Renal pelvis (tissue), 12 donors: Measurements from ENCODE around the gene XRN1. TPM values are rescaled to one million over a fixed set of nuclear protein-coding genes. Genes with fewer than 3 reads are reported as not detected.
"Not testable (repeated sequence)": the region's sequence is repeated elsewhere in the genome, so short reads cannot be mapped to it uniquely, and the experiment has no call there.

Experiments used
- DNase-seq: peaks from one replicate; pipeline ENCODE4 v3.0.0-alpha.2; 2013
- long read RNA-seq, 16 experiments: transcript quantifications; one replicate each; lab custom pipeline, GENCODE V29; 2026
- polyA plus RNA-seq, 3 donors: library from polyadenylated mRNA; unstranded; fragments of 120-200 nt; gene quantifications; one replicate each; pipeline ENCODE4 v1.2.1, GENCODE V29; 2013; ENCODE audit not compliant: insufficient read length in 3 of 3

Gene XRN1
- polyA plus RNA-seq = 10 to 100 TPM; 19.2 to 33.8 (median 28.7) TPM
- long read RNA-seq, donor 1, partial matches to known transcripts = 0 of 1 reads
- long read RNA-seq, donor 1, other reads (novel, unspliced or antisense) = 0 of 1 reads
- long read RNA-seq, donor 2 = 0 reads
- long read RNA-seq, donor 3, partial matches to known transcripts = 6 of 6 reads
- long read RNA-seq, donor 3, other reads (novel, unspliced or antisense) = 0 of 6 reads
- long read RNA-seq, donor 4 = 0 reads
- long read RNA-seq, donor 5 = 0 reads
- long read RNA-seq, donor 6, partial matches to known transcripts = 5 of 7 reads
- long read RNA-seq, donor 6, other reads (novel, unspliced or antisense) = 0 of 7 reads
- long read RNA-seq, donor 7, partial matches to known transcripts = 0 of 2 reads
- long read RNA-seq, donor 7, other reads (novel, unspliced or antisense) = 0 of 2 reads
- long read RNA-seq, donor 8 = 0 reads
- long read RNA-seq, donor 9 = 0 reads
- long read RNA-seq, donor 10, partial matches to known transcripts = 5 of 7 reads
- long read RNA-seq, donor 10, other reads (novel, unspliced or antisense) = 0 of 7 reads
- long read RNA-seq, donor 11 = 0 reads
- long read RNA-seq, donor 12, partial matches to known transcripts = 8 of 9 reads
- long read RNA-seq, donor 12, other reads (novel, unspliced or antisense) = 0 of 9 reads
- long read RNA-seq, donor 13 = 0 reads
- long read RNA-seq, donor 14 = 0 reads
- long read RNA-seq, donor 15 = 0 reads
- long read RNA-seq, donor 16 = 0 reads

DNA sequence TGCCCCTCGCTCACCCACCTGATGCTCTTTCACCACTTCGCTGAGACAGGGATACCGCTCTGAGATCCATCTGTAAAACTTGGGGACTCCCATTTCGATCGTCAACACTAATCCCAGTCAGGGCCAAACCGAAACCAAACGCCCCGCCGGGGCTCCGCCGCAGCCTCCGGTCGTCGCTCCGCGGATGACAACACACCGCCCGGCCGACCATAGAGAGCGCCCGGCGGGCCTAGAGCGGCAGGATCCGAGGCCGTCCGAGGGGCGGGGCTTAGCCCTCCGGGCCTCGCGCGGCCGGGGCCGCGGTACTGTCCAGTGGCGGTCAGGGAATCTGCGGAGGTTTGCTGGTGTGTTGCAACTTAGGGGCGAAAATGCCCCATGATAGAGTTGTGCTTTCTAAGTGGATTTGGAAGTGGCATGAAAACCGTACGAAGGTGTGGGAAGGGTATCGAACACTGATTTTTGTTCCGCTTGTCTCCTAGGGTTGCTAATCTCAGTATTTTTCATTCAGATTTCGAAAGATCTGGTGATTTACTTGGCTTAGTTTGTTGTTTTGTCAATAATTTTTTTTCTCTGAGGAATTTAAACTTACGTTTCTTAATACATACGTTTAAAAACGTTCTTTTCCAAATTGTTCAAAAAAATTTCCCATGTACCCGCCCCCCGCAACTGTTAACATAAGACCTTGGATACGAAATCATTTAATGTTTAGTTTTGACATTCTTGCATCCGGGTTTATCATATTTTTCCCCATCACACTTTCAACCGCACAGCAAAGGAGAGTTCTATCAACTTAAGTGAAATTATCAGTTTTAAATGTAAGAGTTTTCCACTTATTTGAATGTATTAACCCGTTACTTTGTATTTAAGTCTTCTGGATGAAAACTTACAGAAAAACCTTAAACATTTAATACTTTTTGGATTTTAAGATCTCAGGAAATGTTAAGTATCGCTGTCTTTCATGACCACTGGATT is at the start of gene XRN1:
Gene XRN1, minus strand, starts transcription at position 186 of the 972 bp plus-strand sequence. Its CDS starts 93 bp downstream, at position 93.
- peak; percentile 94 for DNase-seq

DNA sequence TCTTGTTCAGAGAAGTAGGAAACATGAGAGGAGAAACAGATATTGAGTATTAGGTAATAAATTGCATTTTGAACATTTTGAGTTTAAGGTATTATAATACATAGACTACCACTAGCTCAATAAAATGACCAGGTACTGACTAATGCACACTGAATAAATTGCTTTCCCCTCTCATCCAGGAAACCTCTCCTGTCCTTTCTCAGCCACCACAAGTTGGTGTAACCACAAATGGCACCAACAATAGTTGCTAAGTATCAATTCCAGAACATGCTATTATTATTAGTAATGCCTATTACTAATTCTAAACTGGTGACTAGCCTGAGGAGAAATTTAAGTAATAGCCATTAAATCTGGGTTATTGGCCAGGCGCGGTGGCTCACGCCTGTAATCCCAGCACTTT is 47.3 kb upstream of the XRN1 start:
- no peak for DNase-seq

DNA sequence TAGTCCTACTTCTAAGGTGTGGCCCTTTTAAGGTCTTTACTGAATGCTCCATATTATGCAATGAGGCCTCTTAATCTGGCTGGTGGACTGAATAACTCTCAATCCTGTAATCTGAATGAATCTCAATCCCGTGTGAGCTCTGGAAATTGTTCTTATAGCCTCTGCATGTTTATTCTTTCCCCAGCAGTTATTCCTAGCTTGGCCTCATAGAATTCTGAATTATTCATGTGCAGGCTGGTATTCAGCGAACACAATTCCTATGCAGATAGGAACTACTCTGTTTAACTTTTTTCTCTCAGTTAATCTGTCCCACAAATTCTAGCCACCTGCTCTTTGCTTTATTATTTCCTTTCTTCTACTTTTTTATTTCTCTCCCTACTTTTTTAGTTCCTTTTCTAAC is 44.3 kb upstream of the XRN1 start:
- DNase-seq = no peak

GRCh38 chr3:142489572-142490323 is 41.9 kb upstream of the XRN1 start:
- DNase-seq = no peak

DNA sequence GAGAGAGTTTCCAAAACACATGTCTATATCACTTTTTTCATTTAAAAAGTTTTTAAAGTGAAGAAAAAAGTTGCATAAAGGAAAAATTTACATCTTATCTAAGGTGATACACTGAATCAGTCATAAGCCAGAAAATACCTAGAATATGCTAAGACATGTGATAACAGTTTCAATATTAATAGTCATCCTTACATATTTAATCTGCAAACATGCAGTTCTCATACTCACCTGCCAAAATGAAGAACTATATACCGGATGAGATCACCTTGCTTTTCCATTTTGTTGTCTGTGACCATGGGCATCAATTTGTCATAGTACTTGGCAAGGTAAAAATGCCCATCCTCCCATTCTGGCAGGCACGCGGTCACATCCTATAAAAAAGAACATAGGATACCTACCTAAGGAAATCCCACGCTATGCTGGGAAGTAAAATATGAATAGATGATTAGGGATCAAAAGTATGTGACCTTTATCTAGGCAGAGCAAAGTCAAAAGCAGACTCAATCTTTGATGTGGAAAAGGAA is 37.1 kb upstream of the XRN1 start:
- no peak for DNase-seq

DNA sequence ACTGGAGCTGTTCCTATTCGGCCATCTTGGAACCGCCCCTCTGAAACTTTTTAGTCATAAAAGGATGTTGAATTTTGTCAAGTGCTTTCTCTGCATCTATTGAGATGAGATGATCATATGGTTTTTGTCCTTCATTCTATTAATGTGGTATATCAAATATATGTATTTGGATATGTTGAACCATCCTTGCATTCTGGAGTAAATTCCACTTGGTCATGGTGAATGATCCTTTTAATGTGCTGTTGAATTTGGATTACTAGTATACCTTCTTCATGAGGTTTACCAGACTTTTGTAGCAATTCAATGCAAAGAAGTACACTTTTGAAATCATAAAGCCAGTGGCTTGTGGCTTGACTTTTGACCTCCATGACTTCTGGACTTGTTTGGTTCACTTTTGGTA is 33.4 kb upstream of the XRN1 start:
- DNase-seq = no peak

GRCh38 chr3:142470826-142471225 is 23.0 kb upstream of the XRN1 start:
- DNase-seq = no peak

GRCh38 chr3:142468456-142468855 is 20.6 kb upstream of the XRN1 start:
- no peak for DNase-seq

DNA sequence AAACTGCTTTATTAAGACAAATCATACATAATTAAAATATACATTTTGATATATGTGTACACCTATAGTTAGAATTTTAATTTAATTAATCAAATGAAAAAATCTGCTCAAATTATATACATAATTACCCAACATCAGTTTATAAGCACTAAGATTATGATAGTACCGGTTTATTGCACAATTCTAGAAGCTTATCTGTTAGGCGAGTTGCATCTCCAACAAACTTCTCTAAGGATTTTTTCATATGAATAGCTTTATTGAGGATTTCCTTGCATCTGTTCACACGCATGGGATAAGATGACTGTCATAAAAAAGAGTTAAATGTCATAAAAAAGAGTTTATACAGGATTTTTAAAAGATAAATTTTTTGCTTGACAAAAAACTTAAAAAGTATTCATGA is 19.9 kb upstream of the XRN1 start:
- DNase-seq = no peak

GRCh38 chr3:142460689-142461088 is 12.9 kb upstream of the XRN1 start:
- no peak for DNase-seq

GRCh38 chr3:142459929-142460328 is 12.1 kb upstream of the XRN1 start:
- DNase-seq = no peak

DNA sequence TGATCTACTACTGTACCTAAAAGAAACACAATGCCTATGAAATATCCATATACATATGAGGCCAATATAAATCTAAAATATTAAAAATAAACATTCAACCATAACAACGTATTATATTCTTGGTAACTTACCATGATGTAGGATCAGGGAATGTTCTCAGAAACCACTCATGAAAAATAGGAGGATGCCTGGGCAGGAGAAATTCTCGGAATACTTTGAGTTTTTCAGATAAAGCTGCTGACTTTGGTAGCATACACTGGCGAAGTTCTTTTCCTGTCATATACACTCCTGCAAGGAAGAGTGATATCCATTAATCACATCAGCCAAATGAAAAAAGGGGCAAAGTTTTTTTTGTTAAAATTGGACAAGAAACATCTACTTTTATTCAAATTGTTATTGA is 11.3 kb upstream of the XRN1 start:
- no peak for DNase-seq

DNA sequence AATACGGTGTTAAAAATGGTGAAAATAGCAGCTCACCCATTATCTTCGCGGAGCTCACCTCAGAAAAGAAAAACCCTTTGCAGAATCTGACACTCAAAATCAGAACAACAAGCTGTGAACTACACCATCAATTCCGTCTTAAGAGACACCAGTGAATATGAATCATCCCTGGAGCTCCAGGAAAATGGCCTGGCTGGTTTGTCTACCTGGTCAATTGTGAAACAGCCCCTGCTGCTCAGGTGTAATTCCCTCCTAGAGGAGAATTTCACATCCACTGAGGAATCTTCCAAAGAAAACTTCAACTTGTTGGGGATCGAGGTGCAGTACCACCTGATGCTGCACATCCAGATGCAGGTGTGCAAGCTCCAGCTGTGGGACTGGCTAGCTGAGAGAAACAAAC is 3.0 kb upstream of the XRN1 start:
- no peak for DNase-seq

DNA sequence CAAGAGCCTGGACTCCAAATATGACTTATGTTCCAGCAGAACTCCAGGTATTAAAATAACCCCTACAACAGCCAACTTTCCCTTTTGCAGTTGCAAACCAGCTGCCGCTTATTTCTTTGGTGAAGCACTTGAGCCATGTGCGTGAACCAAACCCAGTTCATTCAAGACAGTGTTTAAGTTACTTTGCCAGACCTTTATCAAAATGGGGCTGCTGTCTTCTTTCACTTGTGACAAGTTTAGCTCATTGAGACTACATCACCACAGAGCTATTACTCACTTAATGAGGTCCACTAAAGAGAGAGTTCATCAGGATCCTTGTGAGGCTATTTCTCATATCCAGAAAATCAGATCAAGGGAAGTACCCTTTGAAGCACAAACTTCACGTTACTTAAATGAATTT is 2.4 kb upstream of the XRN1 start:
- DNase-seq = no peak

GRCh38 chr3:142447301-142447851 is 461 bp downstream of the XRN1 start:
- DNase-seq = peak; percentile 49

GRCh38 chr3:142445816-142446254 is 2.0 kb downstream of the XRN1 start:
- no peak for DNase-seq

DNA sequence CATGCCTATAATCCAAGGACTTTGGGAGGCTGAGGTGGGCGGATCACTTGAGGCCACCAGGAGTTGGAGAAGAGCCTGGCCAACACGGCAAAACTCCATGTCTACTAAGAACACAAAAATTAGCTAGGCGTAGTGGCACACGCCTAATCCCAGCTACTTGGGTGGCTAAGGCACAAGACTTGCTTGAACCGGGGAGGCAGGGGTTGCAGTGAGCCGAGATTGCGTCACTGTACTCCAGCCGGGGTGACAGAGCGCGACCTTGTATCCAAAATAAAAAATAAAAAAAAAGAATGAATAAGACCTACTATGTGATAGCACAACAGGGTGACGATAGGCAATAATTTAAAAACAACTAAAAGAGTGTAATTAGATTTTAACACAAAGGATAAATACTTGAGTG is 3.5 kb downstream of the XRN1 start:
- no peak for DNase-seq

DNA sequence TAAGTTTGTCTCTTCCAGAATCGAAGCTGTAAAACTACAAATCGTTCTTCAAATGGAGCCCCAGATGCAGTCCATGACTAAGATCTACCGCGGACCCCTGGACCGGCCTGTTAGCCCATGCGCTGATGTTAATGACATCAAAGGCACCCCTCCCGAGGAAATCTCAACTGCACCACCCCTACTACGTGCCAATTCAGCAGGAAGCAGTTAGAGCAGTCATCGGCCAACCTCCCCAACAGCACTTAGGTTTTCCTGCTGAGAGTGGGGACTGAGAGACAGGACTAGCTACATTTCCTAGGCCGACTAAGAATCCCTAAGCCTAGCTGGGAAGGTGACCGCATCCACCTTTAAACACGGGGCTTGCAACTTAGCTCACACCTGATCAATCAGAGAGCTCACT is 4.8 kb downstream of the XRN1 start:
- not testable (repeated sequence) for DNase-seq

GRCh38 chr3:142439499-142440220 is 8.2 kb downstream of the XRN1 start:
- not testable (repeated sequence) for DNase-seq

GRCh38 chr3:142438096-142438495 is 9.7 kb downstream of the XRN1 start:
- not testable (repeated sequence) for DNase-seq
